ENCODE results near the gene CD40LG.

DNA sequence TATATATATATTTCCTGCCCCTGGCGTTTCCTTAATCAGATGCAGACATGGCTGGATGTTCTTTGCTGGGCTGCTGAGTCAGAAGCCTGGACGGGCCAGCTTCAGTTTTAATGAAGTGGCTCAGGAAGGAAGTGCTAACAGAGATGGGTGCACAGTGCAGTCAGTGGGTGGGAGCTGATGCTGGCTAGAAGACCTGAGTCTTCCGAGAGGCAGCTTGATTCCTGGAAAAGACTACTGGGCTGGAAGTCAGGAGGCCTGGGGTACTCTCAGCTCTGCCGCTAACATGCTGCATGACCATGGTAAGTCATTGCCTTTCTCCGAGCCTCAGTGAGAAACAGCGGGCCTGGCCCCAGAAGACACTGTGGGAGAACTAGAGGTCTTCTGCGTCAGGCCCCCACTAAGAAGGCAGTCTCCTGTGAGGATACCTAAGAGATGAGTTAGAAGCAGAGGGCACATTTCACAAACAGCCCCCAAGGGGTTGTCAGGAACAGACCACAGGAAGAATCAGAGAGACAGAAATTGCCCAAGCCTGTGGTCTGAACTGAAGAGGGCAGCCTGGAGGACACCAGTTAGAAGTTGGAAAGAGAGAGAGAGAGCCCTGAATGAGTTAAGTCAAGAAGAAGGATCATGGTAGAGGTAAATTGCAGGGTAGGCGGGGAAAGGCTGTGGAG lies 8.3 kb upstream of the CD40LG start:
- TF ChIP-seq, protein P1, sequence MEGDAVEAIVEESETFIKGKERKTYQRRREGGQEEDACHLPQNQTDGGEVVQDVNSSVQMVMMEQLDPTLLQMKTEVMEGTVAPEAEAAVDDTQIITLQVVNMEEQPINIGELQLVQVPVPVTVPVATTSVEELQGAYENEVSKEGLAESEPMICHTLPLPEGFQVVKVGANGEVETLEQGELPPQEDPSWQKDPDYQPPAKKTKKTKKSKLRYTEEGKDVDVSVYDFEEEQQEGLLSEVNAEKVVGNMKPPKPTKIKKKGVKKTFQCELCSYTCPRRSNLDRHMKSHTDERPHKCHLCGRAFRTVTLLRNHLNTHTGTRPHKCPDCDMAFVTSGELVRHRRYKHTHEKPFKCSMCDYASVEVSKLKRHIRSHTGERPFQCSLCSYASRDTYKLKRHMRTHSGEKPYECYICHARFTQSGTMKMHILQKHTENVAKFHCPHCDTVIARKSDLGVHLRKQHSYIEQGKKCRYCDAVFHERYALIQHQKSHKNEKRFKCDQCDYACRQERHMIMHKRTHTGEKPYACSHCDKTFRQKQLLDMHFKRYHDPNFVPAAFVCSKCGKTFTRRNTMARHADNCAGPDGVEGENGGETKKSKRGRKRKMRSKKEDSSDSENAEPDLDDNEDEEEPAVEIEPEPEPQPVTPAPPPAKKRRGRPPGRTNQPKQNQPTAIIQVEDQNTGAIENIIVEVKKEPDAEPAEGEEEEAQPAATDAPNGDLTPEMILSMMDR (IDR thresholded peaks at IDR 0.05) = no peak
- TF ChIP-seq POLR2A (IDR thresholded peaks at IDR 0.05) = no peak
